NCI-H1436 (cell line): ENCODE data around the gene BCKDHB.
A peak's percentile ranks its signal among the peaks of the same experiment; 100 is the strongest.

Experiments used
- DNase-seq: peaks from one replicate; lab custom pipeline; 2025; lab: John Stamatoyannopoulos, UW

BCKDHB gene

DNA sequence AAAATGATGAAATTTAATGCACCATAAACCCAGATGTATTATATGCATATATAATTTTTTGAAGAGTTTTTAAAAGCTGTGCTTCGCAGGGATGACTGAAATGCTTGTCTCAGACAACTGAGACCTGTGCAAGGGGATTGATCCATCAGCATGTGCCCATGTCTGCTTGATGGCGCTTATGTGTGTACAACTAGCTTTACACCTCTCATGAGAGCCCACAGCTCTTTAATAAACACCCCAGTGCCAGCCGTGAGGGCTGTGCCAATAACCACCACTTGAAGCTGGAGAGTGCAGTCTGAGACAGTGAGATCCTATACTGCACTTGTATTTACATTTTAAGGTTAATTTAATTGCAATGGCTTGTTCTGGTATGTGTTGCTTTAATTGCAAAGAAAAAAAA is 225.5 kb downstream of the BCKDHB start:
- peak; percentile 53 for DNase-seq

DNA sequence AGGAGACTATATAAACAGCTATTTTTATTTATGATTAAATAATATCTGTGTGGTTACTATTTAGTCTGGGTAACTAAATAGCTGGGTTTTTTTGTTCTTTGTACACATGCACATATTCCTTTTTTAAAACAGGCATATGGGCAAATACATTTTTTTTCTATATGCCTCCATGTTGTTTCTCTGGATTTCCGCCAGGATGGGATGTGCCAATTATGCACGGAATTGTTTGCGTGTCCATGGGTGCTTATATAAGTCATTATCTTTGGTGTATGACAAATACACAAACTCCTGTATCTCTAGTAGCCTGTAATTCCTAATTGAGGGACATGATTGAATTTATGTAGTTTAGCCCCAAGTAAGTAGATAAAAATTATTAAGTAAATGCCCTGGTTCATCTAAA is 226.9 kb downstream of the BCKDHB start:
- DNase-seq, result peak; percentile 6

DNA sequence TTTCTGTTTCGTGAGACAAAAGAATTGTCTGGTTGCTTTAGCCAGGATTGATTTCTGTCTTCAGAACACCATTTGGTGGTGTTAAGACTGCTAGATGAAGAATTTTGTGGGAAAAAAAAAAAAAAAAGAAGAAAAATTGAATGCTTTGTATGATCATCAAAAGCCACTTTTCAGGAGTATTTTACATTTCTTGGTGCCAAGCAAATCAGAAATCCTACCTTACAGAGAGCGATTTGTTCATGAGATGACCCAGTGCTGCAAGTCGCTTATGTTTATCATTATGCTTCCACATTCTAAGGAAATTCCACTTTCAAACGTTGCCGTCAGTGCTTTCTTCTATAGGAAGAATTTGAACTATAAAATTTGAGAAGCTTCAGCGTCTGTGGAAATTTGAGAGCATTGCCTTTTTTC is 228.7 kb downstream of the BCKDHB start:
- no peak for DNase-seq

DNA sequence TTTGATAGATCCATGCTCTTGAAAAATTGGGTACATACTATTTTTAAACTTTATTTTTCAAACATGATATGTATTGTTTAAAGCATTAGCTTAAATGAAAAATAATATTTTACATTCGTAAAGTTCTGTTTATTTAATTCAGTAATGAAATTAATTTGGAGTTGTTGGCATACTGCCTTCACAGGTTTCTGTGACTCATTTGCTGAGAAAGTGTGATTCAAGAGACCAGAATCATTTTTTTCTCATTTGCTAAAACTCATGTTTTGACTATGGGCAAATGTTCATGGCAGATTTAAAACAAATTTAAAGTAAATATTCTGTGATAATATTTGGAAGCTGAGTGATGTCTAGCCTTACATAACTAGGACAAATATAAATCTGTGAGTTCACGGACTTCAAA is 230.4 kb downstream of the BCKDHB start:
- no peak for DNase-seq

DNA sequence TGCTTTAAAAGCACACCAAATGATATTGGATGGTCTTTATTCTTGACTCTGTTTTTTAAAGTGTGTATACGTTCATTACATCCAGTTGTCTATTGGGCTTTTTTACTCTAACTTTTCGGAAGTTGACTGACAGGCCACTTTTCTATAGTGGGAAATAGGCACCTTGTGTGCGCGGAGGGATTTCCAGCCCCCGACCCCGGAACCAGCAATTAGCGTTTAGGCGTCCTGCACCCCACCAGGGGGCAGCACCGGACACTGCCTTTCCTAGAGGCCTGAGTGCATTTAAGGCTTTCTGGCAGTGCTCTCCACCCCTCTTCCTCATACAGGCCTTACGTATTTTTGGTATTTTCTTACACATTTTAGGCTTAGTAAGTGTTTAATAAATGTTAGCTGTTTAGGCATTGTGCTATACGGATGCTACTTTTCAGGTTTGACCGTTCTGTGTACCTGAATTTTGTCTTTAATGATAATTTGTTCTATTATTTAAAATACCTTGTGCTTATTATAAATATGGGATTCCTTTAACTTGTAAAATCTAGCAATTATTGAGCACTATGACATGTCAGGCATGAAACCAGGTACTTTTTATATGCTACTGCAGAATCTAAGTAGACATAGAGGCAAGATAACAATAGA is 231.8 kb downstream of the BCKDHB start:
- peak; percentile 2 for DNase-seq

DNA sequence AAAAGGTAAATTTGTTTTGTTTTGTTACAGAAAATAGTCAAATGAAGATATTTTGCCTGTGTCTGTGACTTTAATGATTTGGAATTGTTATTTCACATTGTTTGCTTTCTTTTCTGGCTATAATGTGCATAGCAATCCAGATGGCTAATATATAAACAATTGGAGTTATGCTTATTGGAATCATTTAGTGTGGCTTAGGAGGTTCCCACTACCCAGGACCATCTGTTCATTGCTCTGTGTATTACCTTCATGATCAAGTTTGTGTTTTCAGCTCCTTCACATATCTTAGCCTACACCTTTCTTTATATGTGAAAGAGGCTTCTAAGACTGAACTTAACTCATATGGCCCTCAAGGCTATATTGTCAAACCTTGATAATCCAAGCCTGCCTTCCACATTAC is 232.9 kb downstream of the BCKDHB start:
- no peak for DNase-seq

DNA sequence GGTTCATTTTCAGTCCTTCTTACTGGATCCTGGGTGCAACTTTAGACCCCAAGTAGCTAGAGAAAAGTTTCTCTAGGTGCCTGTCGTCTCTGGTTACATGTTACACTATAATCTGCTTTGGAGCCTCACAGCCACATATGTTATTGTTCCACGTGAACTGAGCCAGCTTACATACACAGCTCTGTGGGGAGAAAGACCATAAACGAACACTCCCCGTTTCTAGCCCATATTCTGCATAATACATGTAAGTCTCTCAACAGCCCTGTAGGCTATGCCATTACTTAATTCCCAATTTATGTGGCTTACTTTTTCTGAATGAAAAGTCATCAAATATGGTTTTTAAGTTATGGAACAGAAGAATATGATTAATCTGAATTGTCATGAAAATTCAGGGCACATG is 233.8 kb downstream of the BCKDHB start:
- DNase-seq, result no peak

DNA sequence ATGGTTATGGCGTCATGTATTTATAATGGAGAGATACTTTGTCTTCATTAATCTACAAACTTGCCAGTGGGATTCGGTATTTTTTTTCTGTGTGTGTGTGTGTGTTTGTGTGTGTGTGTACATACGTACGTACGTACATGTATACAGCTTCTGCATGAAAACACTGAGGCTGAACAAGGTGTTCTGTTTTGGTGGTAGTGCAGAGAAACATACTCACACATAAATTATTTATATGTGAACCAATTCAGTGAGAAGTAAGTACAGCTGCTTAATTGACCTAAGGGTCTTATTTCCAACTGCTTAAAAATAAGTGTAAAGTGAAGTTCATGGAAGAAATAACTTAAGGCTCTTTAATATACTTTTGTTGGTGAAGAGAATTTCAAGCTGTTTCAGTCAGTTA is 234.2 kb downstream of the BCKDHB start:
- no peak for DNase-seq

DNA sequence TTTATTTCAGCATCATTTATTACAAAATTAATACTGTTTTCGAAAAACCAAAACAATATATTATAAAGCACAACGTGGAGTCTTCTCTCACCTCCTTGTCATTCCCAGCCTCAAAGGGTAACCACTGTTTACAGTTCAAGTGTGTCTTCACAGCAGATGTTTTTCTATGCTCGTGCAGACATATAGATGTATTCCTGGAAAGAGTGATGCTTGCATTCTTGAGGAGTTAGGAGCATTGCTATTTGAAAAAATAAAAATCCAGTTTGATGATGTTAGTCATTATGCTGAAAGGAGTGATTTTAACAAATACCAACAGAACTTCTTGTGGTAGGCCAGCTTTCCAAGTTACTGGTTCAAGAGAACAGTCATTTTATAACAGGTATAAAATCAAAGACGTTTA is 234.9 kb downstream of the BCKDHB start:
- no peak for DNase-seq

DNA sequence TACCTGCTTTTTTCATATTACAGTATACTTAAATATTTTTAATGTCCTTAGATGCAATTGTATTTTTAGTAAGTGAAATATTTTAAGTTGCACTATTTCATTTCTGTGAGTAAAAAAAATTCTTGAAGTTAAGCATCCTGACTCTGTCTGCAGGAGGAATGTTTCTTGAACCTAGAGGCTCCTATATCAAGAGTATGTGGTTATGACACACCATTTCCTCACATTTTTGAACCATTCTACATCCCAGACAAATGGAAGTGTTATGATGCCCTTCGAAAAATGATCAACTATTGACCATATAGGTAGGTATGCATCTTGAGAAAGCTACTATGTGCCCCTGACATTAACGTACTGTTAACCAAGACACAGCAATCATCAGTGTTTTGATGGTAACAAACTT is 237.0 kb downstream of the BCKDHB start:
- DNase-seq, result no peak

DNA sequence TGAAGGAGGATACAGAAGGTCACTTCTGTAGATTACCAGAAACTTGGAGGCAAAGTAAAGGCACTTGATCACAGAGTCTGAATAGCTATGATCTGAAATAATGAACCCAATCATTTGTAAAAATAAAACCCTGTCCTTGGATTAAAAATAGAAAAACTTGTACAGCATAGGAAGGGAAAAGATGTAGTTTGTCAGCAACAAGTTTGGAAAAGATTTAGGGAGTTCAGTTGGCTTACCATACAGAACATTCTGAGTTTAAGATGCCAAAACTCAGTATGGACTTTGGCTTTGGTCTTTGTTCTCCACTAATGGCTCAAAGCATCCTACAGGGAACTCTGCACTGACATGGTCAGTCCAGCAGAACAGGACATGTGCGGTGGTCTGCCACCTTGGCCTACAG is 240.6 kb downstream of the BCKDHB start:
- DNase-seq, result no peak

DNA sequence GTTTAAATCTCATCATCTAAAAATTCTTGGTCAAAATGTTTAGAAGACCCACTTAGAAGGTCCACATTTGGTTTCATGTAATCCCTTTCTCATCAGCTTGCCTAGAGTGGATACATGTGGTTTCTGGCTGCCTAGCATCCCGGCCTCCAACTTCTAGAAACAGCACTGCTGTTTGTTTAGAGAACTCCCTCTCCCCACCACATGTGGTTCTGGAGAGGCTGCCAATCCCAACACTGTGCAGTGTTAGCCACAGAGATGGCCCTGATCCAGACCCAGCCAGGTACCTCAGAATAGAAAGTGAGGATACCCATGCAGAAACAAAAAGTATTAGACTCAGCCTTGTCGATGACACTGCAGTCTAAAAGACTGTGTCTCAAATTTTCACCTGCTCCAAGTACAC is 241.8 kb downstream of the BCKDHB start:
- no peak for DNase-seq

DNA sequence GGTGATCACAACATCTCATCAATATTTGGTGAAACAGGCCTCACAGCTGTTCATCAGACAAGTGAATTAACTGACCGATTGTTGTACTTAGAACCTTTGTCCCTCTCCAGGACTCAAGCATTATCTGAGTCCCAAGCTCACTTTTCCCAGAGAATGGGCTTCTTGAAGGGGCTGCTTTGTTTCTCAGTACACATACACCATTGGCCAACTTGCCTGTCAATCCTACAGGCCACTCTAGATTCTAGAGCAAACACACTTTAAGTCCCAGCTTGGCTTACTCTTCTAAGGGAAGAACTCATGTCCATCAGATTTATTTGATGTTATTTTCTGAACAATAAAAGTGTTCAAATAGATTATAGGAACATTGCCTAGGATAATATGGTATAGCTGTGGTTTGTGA is 249.5 kb downstream of the BCKDHB start:
- no peak for DNase-seq

DNA sequence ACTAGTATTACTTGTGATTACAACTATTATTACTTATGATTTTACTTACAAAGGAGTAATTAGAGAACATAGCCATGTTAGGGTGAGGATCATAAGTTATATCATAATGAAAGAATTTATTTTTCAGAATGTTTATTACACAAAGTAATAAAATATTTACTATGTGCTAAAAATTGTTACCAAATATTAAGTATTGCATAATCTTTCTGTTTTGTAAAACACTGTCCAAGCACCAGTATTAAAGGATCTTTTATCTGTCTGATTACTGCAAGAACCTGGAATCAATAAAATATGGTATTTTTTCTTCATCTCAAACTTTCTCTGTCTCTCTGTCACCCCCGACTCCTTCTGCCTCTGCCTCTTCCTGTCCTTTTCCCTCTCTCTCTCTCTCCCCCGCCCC is 250.1 kb downstream of the BCKDHB start:
- no peak for DNase-seq

DNA sequence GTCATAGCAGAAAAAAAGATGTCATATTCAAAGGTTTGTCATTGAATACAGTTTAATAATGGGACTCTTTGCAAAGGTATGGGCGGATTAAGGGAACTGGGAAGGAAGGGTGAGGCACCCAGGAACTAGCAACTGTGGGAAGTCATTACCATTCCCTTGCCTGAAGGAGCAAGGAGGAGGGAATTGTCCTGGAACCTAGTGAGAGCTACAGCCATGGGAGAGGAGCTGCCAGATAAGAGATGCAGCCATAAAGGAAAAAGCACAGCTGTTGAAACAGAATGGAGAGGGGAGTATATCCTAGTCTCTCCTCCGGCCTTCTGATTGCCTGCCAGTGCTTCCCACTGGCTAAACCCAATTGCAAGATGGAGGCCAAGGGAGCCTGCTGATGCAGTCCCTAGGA is 250.6 kb downstream of the BCKDHB start:
- no peak for DNase-seq

DNA sequence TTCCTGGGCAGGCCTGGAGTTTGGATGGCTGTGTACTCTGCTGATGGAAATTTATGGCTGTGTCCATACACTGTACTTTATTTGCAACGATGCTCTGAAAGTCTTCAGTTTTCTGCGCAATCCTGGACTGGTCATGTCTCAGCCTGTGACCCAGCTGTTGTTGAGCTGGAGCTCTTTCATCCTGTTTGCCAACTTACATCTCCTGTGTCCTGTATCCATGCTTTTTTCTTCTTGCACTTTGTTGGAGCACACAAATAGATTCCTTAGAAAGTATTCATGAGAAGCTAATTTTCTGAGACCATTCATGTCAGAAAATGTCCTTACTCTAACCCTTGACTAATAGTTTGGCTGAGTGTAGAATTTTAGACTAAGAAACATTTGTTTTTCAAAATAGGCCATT is 251.2 kb downstream of the BCKDHB start:
- no peak for DNase-seq

DNA sequence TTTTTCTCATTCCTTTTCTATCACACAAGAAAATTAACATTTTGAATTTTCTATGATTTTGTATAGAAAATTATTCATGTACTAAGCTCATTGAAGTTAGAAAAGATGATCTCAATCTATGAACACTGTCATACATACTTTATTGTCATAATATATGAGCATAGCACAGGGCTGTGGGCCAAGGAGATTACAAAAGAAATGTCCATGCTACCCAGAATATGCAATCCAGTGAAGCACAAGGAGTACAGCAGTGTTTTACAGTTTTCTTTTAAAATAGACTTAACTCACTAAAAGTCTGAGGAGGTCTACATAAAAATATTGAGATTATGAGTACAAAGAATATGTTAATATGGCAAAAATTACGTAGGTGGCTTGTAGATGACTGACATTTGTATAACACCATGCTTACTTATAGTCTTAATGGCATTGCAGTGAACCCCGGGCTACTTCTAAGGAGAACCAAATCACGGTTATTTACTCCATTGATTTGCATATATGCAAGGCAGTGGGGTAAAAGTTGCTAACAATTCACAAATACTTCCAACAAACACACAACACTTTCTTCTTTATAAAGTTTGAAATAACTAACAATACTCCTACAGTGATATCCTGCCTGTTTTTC is 257.1 kb downstream of the BCKDHB start:
- DNase-seq, result no peak

DNA sequence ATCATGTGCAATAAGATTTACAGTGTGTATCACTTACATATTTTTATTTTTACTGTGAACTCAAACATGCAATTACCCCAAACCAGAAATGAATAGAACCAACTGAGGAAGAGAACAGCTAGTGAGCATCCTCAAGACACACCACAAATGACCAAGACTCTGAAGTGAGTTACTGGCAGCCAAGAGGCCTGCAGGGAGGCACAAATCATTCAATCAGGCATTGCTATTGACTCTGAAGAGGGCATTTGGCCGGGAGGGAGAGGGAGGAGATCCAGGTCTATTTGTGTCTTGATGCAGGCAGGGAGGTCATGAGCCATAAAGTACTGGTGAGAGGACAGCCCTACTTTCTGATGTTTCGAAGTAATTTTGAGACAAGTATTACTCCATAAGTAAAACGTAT is 257.7 kb downstream of the BCKDHB start:
- DNase-seq, result no peak

DNA sequence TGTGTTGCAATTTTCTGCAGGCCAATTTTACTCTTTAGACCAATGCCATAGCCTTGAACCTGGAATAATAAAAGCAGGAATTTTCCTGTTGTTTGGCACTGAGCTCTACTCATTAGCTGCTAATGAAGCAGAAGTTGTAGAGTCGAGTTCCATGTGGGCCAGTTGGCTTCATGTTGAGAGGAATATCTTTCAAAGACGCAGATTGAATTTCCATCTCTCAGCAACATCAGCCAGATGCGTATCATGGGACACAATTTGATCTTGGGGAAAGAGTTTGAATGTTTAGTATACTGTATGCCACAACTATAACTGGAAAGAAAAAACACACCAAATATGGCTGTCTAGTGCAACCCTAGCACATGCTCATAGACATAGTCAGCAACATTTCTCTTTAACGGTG is 259.6 kb downstream of the BCKDHB start:
- no peak for DNase-seq

DNA sequence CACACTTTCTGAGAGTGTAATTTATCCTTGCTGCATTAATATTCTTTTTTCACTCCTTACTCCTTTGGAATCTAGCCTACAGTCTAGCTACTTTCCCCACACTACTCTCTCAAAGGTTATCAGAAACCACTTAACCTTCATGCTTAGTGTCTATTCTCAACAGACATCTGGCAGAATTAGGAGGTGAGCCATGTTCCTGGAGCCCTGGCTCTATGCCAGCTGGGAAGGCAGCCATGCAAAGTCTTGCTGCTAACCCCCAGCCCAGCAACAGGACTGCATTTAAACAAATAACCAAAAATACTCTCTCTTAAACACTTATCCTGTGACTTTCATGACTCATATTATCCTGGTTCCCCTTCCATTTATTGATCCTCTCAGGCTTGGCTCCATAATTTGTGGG is 260.2 kb downstream of the BCKDHB start:
- DNase-seq, result no peak

DNA sequence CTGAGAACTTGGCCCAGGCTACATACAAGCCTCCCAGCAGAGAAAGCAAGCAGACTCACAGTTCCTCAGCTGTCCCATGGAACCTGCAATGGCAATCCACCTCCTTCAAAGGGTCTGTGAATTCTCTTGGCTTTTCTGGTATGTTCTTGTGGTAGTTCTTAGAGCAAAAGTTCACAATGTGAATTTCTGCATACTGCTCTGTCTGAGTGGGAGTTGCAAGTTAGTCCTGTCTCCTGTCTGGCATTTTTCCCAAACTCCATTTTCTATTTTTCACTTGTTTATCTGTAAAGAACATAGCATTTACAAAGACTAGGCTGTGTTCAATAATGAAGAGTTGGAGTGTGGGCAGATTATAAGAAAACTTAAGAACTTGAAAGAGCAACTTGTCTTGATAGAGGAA is 269.9 kb downstream of the BCKDHB start:
- DNase-seq, result no peak

DNA sequence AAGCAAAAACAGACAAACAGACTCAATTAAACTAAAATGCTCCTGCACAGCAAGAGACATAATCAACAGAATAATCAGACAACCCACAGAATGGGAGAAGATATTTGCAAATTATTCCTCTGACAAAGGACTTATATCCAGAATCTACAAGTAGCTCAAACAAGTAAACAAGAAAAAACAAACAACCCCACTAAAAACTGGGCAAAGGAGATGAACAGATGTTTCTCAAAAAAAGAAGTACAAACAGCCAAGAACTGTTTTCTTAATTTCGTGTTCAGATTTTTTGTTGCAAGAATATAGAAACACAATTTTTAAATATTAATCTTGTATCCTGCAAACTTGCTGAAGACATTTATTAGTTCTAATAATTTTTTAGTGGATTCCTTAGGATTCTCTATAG is 274.1 kb downstream of the BCKDHB start:
- DNase-seq, result no peak

DNA sequence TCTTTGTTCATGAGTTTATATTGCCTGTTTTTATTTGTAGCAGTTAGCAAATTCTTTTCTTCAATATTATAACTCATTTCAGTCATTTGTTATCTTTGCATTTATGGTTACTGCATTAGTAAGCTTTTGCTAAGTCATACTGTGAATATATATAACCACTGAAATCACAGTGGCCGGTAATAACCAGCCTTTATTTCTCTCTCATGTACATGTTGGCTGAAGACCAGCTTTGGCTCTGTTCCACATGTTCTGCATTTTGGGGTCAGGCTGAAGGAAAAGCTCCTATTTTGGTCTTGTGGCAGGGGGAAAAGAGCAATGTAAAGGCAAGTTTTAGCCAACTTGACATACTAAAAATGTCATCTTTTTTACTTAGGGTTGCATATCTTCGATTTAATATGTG is 276.3 kb downstream of the BCKDHB start:
- no peak for DNase-seq

DNA sequence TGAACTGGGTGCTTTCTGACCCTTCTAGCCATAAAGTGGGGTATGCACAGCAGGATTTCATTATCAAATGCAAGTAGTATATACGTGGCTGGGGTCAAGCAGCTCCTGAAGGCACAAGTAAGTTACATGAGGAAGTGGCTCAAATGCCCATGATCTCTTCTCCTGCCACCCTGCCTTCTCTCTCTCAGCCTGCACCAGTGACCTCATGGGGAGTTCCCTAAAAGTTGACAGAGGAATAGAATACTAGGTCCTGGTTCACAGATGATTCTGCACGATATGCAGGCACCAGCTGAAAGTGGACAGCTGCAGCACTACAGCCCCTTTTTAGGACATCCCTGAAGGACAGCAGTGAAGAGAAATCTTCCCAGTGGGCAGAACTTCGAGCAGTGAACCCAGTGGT is 282.0 kb downstream of the BCKDHB start:
- DNase-seq, result no peak
